B cell (primary cell): ENCODE measurements around the gene LENG8. TPM values are rescaled to one million over a fixed set of nuclear protein-coding genes. Genes with fewer than 3 reads are reported as not detected.
A peak's percentile ranks its signal among the peaks of the same experiment; 100 is the strongest.

Source experiments
- ATAC-seq: fragments of 200-7000 bp; cut with Tn5 transposase; one replicate; pipeline ENCODE4 v1.10.0; 2021; ENCODE audit warnings: low read depth, mild to moderate bottlenecking, moderate number of reproducible peaks, moderate library complexity
- CTCF ChIA-PET: fragments of 350-600 bp; sonication (Branson Sonifier 250); formaldehyde crosslinking; loops from one replicate; lab custom pipeline; 2021; ENCODE audit warnings: antibody characterized with exemption, inconsistent platforms; lab: Charles Lee
- POLR2A ChIA-PET: fragments of 350-600 bp; sonication (Branson Sonifier 250); formaldehyde crosslinking; loops from one replicate; lab custom pipeline; 2021; ENCODE audit warnings: antibody characterized with exemption; lab: Charles Lee
- DNase-seq: peaks from one replicate; pipeline ENCODE4 v3.0.0; 2013
- H2AFZ ChIP-seq: 2 replicates; pipeline ENCODE4 v1.6.1; 2012; ENCODE audit warnings: mild to moderate bottlenecking, low read depth, low read length; ENCODE audit not compliant: insufficient read depth, poor library complexity, severe bottlenecking
- H3K27ac ChIP-seq, 2 donors: 1 replicate in 1 of 2; 2 replicates in 1 of 2; pipeline ENCODE4 v1.5.1; 2012 to 2013; ENCODE audit warnings: low read length in 2 of 2, mild to moderate bottlenecking in 2 of 2, moderate library complexity in 1 of 2
- H3K27me3 ChIP-seq, 4 experiments: fragments of 200-600 bp in 1 of 4; sonication (generic) in 1 of 4; replicated peaks in 1 of 4; 1 replicate in 2 of 4; 2 replicates in 2 of 4; pipeline versions ENCODE4 v1.6.1 to v1.7.0; 2013 to 2016; ENCODE audit warnings: low read length in 3 of 4, mild to moderate bottlenecking in 2 of 4, mixed read lengths in 1 of 4, moderate library complexity in 1 of 4; ENCODE audit not compliant: insufficient read depth in 4 of 4, control insufficient read depth in 3 of 4; ENCODE audit errors: control extremely low read depth in 1 of 4
- H3K36me3 ChIP-seq, 2 experiments: replicated peaks in 1 of 2; 1 replicate in 1 of 2; 2 replicates in 1 of 2; pipeline versions ENCODE4 v1.6.1 to v1.7.1; 2013; ENCODE audit warnings: low read length in 1 of 2; ENCODE audit not compliant: insufficient read depth in 2 of 2, control insufficient read depth in 1 of 2; ENCODE audit errors: control extremely low read depth in 1 of 2, extremely low read depth in 1 of 2
- H3K4me1 ChIP-seq, 2 donors: fragments of 200-600 bp in 1 of 2; sonication (generic) in 1 of 2; 1 replicate in 1 of 2; 2 replicates in 1 of 2; pipeline versions ENCODE4 v1.5.1 to v1.6.1; 2013 to 2017; ENCODE audit warnings: low read length in 2 of 2; ENCODE audit not compliant: control insufficient read depth in 2 of 2, insufficient read depth in 2 of 2
- H3K4me2 ChIP-seq: replicated peaks from 2 replicates; pipeline ENCODE3; 2012; ENCODE audit warnings: mild to moderate bottlenecking, low read depth, low read length; ENCODE audit not compliant: poor library complexity, severe bottlenecking
- H3K4me3 ChIP-seq, 5 experiments: fragments of 200-600 bp in 1 of 5; sonication (generic) in 1 of 5; 1 replicate in 3 of 5; 2 replicates in 2 of 5; pipeline versions ENCODE4 v1.5.1 to v1.7.0; 2011 to 2016; ENCODE audit warnings: low read length in 4 of 5, mild to moderate bottlenecking in 4 of 5, low read depth in 2 of 5, control low read depth in 1 of 5, moderate library complexity in 1 of 5; ENCODE audit not compliant: insufficient read depth in 1 of 5; ENCODE audit errors: control extremely low read depth in 1 of 5, extremely low read depth in 1 of 5
- H3K79me2 ChIP-seq: fragments of 200-600 bp; sonication (generic); one replicate; pipeline ENCODE4 v1.6.0; 2016; ENCODE audit warnings: low read length; ENCODE audit not compliant: control insufficient read depth, insufficient read depth
- H3K9ac ChIP-seq: fragments of 200-600 bp; sonication (generic); 2 replicates; pipeline ENCODE4 v1.6.1; 2017; ENCODE audit warnings: mild to moderate bottlenecking, low read length, moderate library complexity
- H3K9me3 ChIP-seq, 3 donors: one replicate each; pipeline versions ENCODE4 v1.6.1 to v1.7.1; 2013; ENCODE audit warnings: low read length in 2 of 3; ENCODE audit not compliant: control insufficient read depth in 2 of 3, insufficient read depth in 1 of 3; ENCODE audit errors: control extremely low read depth in 1 of 3
- H4K20me1 ChIP-seq: 2 replicates; pipeline ENCODE4 v1.6.0; 2012; ENCODE audit warnings: mild to moderate bottlenecking, low read length; ENCODE audit not compliant: insufficient read depth, control insufficient read depth, poor library complexity, severe bottlenecking
- H3K27ac Mint-ChIP-seq: one replicate; pipeline ENCODE4 v1.8.0; 2021; ENCODE audit warnings: mixed read lengths
- H3K27me3 Mint-ChIP-seq: one replicate; pipeline ENCODE4 v1.8.0; 2021; ENCODE audit warnings: mixed read lengths
- H3K4me1 Mint-ChIP-seq: one replicate; pipeline ENCODE4 v1.8.0; 2021; ENCODE audit warnings: mixed read lengths
- H3K4me3 Mint-ChIP-seq: one replicate; pipeline ENCODE4 v1.8.0; 2021; ENCODE audit warnings: mixed read lengths
- H3K9me3 Mint-ChIP-seq: one replicate; pipeline ENCODE4 v1.8.0; 2022; ENCODE audit warnings: mixed read lengths; ENCODE audit not compliant: insufficient read depth
- EZH2 ChIP-seq: IDR thresholded peaks from 2 replicates; pipeline ENCODE4 v1.6.1; 2012; ENCODE audit warnings: borderline replicate concordance, low read depth, mild to moderate bottlenecking, moderate library complexity, low read length; ENCODE audit not compliant: insufficient read depth, poor library complexity, severe bottlenecking
- WGBS: methylation state at CpG from one replicate; pipeline ENCODE4 v1.1.5; 2013; ENCODE audit warnings: missing lambda C conversion rate; ENCODE audit not compliant: insufficient coverage; 5-methylcytosine and 5-hydroxymethylcytosine counted together
- intact Hi-C: fragments of 100-400 bp; cut with micrococcal nuclease; formaldehyde crosslinking; loops from one replicate; pipeline ENCODE4 v1.10.0; 2022
- polyA plus RNA-seq: library from polyadenylated mRNA; depleted of rRNA; stranded (reverse); fragments of >200 nt; gene quantifications from 2 replicates; pipeline ENCODE4 v1.2.3, GENCODE V29; 2012
- total RNA-seq, 2 donors: library from RNA; stranded (reverse); fragments of 120-200 nt in 1 of 2; gene quantifications; 1 replicate in 1 of 2; 2 replicates in 1 of 2; pipeline versions ENCODE4 v1.2.3 to v1.2.4, GENCODE V29; 2013 to 2022
- TF ChIP-seq, protein P1 (sequence below): fragments of 200-600 bp; IDR thresholded peaks from one replicate; pipeline ENCODE4 v1.8.0; 2022; ENCODE audit warnings: antibody characterized with exemption, mild to moderate bottlenecking

The LENG8 gene
- total and polyA plus RNA-seq, 2 donors (not counting 1 experiment from before 2014, with no cell fraction given), result 687 to 753 TPM

DNA sequence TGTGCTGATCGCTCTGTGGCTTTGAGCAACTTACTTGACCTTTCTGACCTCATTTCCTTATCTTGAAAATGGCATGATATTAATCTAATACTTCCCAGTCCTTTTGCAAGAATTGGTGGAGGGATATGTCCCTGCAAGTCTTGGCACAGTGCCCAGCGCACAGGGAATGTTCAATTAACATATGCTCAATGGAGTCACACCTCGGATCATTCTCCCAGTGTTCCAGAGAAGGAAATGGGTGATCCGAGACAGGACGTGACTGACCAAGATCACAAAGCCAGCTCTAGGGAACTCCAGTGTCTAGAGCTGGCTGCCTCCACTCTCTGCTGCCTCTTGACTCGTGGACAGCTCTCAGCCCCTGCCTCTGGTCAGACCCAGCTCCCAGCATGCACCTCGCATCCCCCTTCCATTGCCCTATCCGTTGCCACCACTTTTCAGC is 20.5 kb downstream of the LENG8 start:
- no peak overlapping the region for H3K27ac Mint-ChIP-seq
- TF ChIP-seq, protein P1, sequence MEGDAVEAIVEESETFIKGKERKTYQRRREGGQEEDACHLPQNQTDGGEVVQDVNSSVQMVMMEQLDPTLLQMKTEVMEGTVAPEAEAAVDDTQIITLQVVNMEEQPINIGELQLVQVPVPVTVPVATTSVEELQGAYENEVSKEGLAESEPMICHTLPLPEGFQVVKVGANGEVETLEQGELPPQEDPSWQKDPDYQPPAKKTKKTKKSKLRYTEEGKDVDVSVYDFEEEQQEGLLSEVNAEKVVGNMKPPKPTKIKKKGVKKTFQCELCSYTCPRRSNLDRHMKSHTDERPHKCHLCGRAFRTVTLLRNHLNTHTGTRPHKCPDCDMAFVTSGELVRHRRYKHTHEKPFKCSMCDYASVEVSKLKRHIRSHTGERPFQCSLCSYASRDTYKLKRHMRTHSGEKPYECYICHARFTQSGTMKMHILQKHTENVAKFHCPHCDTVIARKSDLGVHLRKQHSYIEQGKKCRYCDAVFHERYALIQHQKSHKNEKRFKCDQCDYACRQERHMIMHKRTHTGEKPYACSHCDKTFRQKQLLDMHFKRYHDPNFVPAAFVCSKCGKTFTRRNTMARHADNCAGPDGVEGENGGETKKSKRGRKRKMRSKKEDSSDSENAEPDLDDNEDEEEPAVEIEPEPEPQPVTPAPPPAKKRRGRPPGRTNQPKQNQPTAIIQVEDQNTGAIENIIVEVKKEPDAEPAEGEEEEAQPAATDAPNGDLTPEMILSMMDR, result no peak
- TF ChIP-seq EZH2, result no peak
- intact Hi-C loops, result no loop called here

DNA sequence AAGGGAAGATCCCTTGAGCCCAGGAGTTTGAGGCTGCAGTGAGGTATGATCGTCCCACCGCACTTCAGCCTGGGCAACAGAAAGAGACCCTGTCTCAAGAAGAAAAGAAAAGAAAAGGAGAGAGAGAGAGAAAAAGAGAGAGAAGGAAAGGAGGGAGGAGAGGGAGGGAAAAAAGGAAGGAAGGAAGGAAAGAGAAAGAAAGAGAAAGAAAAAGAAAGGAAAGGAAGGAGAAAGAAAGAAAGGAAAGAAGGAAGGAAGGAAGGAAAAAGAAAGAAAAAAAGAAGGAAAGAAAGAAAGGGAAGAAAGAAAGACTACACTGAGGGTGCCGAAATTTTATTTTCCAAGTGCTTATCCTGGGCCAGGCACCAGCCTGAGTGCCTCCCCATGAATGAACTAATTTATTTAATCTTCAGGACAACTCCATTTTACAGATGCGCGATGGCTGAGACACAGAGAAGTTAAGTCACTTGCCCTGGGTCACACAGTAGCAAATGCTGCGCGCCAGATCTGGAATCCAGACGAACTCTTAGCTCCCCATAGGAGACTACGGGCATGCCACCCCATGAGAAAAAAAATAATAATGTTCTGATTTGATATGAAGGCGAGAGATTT is 21.4 kb downstream of the LENG8 start:
- Histone ChIP-seq H3K36me3 (no peaks in the 10 kb centered on the region), H3K27ac (no peak overlapping the region), H2AFZ (no peak overlapping the region), H3K4me2 (peak overlapping the region; percentile 64), H3K27me3 (peaks cover 0 to 43% (median 19%) of the 10 kb centered on the region in 4 experiments), H3K9ac (no peak overlapping the region), H3K9me3 (peaks cover 0 to 14% (median 0%) of the 10 kb centered on the region in 3 donors), H3K4me3 (no peak overlapping the region), H4K20me1 (no peaks in the 10 kb centered on the region), H3K79me2 (no peaks in the 10 kb centered on the region), H3K4me1 (peaks cover 12 to 16% of the 10 kb centered on the region in 2 donors)
- Mint-ChIP-seq H3K4me1 (peaks cover 11% of the 10 kb centered on the region), H3K4me3 (peak overlapping the region; percentile 53), H3K27me3 (peaks cover 43% of the 10 kb centered on the region), H3K9me3 (no peaks in the 10 kb centered on the region), H3K27ac (no peak overlapping the region)
- intact Hi-C loops, result no loop called here
- TF ChIP-seq, protein P1, result peak; percentile 27
- no peak for TF ChIP-seq EZH2
- POLR2A ChIA-PET, result no interaction called here
- CTCF ChIA-PET, result interaction anchor here (0.7 to 1.4 kb wide), 5 partner anchors 11 to 204 kb away, joined by 3 to 9 read pairs (median 4); no protein-coding TSS in a partner anchor
- 100% methylated on average over 4 of the region's 10 CpGs for WGBS
- ATAC-seq (no peak), DNase-seq (no peak)

More for the DNA sequence above, 20.5 kb downstream of the LENG8 start:
- Mint-ChIP-seq H3K4me3 (no peak overlapping the region), H3K9me3 (no peaks in the 10 kb centered on the region), H3K27me3 (peaks cover 38% of the 10 kb centered on the region), H3K4me1 (peaks cover 14% of the 10 kb centered on the region)
- Histone ChIP-seq H3K27ac (no peak overlapping the region), H3K27me3 (peaks cover 0 to 43% (median 19%) of the 10 kb centered on the region in 4 experiments), H3K9me3 (peaks cover 0 to 19% (median 0%) of the 10 kb centered on the region in 3 donors), H3K79me2 (no peaks in the 10 kb centered on the region), H3K4me1 (peaks cover 16 to 19% of the 10 kb centered on the region in 2 donors), H4K20me1 (no peaks in the 10 kb centered on the region), H3K36me3 (no peaks in the 10 kb centered on the region), H3K4me3 (no peak overlapping the region), H3K9ac (no peak overlapping the region), H3K4me2 (no peak overlapping the region), H2AFZ (no peak overlapping the region)
- ATAC-seq (no peak), DNase-seq (no peak)
- 84% methylated on average over 7 of the region's 8 CpGs for WGBS
- POLR2A ChIA-PET, result no interaction called here
- CTCF ChIA-PET, result interaction anchor here (1.0 to 1.4 kb wide), 3 partner anchors 12 to 170 kb away, joined by 3 to 4 read pairs (median 4); no protein-coding TSS in a partner anchor
